T-helper 2 cell treated with Interferon-gamma antibody and Interleukin-4, amounts not matched to agents 100 ng/mL and 5 ng/mL, for 36 hours (primary cell): Measurements from ENCODE around the gene GIPC3. TPM values are rescaled to one million over a fixed set of nuclear protein-coding genes. Genes with fewer than 3 reads are reported as not detected.
"Not testable (repeated sequence)": the region's sequence is repeated elsewhere in the genome, so short reads cannot be mapped to it uniquely, and the experiment has no call there.

Experiments used
- intact Hi-C: fragments of 100-400 bp; cut with micrococcal nuclease; formaldehyde crosslinking; loops from one replicate; pipeline ENCODE4 v1.15.1; 2023
- total RNA-seq: library from RNA; stranded (reverse); gene quantifications from 2 replicates; pipeline ENCODE4 v1.2.3, GENCODE V29; 2022

Gene GIPC3
- total RNA-seq, 1 donor from 2014 or later = 0.41 TPM

DNA sequence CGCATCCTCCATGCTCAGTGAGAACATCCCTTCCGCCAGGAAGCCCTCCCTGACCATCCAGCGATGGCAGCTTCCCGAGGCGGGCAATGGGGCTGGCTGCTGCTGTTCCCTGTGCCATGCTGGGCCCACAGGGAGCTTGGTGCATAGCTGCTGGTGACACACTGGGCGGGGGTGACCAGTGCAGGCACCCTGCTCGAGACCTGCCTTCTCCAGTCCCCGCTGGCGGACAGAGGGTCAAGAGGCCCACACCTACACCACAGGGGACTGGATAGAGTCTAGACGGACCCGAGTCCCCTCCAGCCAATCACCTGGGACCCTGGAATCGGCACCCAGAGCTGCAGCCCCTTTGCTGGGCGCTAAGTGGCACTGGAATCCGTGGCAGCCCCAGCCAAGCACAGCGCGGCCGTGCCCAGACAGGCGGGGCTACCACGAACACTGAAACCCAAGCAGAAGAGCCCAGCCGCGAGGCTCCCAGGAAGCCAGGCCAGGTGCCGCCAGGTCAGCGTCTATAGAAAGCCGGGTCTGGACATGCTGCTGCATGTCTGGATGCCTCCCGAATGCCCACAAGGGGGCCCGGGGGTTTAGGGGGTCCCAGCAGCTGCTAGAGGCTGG, 30.4 kb downstream of the GIPC3 start:
- intact Hi-C loops = loop anchor here (5.0 kb wide), 1 partner anchor 288 kb away; no protein-coding TSS in a partner anchor

- intact Hi-C loops = loop anchor here (5.0 kb wide), 1 partner anchor 290 kb away; no protein-coding TSS in a partner anchor
Observed at GRCh38 chr19:3617463-3617862, 32.2 kb downstream of the GIPC3 start.

DNA sequence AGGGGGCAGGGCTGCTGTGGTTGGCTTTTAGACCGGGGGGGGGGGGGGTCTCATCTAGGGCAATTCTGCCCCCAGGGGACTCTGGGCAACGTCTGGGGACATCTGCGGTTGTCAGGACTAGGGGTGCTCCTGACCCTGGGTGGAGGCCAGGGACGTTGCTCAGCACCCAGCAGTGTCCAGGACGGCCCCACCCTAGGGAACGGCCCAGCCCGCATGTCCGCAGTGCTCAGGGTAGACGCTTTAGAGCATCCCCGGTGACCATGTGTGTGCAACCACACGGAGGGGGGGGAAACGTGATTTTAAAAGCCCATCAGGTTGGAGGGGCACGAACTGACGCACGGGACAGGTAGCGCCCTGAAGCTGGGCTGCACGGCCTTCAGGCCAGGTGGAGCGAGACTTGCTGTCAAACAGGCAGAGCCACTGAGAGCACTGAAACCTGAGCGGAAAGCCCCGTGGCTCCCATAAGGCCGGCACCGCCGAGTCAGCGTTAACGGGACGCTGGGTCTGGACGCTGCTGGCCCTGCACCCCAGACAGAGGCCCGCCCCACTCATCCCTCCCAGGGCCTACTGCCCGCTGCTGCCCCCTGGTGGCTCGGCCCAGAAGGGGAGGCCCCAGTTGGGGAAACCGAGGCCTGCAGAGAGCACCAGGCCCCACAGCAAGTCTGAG, 33.0 kb downstream of the GIPC3 start:
- intact Hi-C loops = loop anchor here (5.0 kb wide), 1 partner anchor 291 kb away; no protein-coding TSS in a partner anchor

GRCh38 chr19:3618811-3619630, 33.7 kb downstream of the GIPC3 start:
- intact Hi-C loops = loop anchor here (5.0 kb wide), 1 partner anchor 292 kb away; no protein-coding TSS in a partner anchor

DNA sequence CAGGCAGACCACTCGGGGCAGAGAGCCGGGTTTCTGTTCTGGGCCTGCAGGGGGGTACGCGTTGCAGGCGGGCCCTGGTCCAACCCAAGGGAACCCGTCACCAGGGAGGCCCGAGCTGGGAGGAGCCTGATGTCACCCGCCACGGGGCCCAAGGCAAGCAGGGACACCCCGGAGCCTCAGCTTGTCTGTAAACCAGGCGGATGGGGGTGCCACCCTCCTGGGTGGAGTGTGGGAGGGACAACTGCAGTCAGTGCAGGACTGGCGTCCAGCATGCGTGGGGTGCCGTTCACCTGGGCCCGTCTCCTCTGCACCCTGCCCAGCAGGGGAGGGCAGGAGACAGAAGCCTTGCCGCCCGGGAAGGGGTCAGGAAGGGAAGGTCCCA, 34.3 kb downstream of the GIPC3 start:
- intact Hi-C loops = loop anchor here (5.0 kb wide), 1 partner anchor 292 kb away; no protein-coding TSS in a partner anchor

GRCh38 chr19:3620145-3620816, 35.0 kb downstream of the GIPC3 start:
- intact Hi-C loops = no loop called here

- intact Hi-C loops = no loop called here
Observed at GRCh38 chr19:3620817-3621547, 35.7 kb downstream of the GIPC3 start.

DNA sequence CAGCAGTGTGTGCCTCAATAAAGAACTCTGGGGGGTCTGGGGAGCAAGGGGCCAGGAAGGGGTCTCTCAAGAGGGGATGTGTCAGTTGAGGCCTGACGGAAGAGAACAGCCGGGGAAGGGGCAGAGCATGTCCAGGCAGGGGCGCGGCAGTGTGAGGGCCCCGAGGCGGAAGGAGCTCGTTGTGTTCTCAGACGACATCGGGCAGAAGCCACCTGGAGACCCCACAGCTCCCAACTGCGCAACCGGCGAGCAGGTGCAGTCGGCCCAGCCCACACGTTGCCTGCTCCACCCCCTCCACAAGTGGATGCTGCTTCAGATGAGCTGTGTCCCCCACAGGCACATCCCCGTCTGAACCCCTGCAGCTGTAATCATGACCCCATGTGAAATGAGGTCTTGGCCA, 36.4 kb downstream of the GIPC3 start:
- intact Hi-C loops = no loop called here

DNA sequence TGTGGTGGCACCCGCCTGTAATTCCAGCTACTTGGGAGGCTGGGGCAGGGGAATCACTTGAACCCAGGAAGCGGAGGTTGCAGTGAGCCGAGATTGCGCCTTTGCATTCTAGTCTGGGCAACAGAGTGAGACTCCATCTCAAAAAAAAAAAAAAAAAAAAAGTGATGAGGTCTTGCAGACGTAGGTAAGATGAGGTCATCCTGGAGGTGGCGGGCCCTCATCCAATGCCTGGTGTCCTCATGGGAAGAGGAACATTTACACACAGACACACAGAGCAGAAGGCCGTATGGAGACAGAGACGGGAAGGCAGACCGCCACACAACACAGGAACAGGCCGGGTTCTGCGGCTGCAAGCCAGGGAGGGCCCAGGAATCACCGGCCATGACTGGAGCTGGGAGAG, 36.9 kb downstream of the GIPC3 start:
- intact Hi-C loops = no loop called here

GRCh38 chr19:3623716-3624115, 38.4 kb downstream of the GIPC3 start:
- intact Hi-C loops = no loop called here

DNA sequence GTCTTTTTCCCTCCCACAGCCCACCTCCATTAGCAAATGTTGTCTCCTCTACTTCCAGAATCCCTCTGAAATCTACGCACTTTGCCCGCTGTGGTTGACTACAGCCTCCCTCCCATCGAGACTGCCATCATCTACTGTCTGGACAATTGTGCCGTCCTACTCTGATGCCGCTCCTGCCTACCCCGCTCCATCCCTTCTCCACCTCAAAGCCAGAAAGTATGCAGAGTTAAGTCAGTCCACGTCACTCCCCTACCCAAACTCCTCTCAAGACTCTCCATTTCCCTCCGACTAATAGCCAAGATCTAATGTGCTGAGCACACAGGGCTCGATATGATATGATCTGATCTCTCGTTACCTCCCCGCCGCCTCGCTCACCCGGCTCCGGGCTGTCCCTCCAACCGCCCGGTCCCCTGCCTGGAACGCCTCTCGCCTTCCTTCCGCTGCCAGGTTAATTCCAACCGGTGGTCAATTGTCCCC, 40.8 kb downstream of the GIPC3 start:
- intact Hi-C loops = loop anchor here (2.0 kb wide), 1 partner anchor 69 kb away; the partner anchor contains the start of gene MFSD12

GRCh38 chr19:3626473-3627350, 41.4 kb downstream of the GIPC3 start, which contains the start of gene CACTIN:
TSS of gene CACTIN (minus strand) at chr19:3626790. CDS start at chr19:3626762, 28 bp downstream.
- intact Hi-C loops = loop anchor here (1.0 to 2.0 kb wide), 3 partner anchors 54 to 120 kb away; partner anchors contain the start of genes FZR1, HMG20B and MFSD12

DNA sequence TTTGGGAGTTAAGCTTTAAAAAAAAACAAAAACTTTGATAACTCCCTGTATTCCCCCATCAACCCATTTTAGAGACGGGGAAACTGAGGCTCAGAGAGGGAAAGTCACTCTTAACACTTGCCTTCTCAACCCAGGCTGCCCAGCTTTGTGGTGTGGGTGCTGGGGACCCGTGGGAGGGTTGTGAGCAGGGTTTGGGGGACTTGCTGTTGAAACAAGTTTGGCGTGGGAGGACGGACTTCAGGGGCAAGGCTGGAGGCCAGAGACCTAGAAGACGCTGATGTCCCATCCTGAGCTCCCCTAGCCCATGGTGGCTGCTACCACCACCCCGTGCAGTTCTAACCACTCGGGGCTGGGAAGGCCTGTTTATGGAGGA, 42.1 kb downstream of the GIPC3 start:
- intact Hi-C loops = loop anchor here (1.0 to 2.0 kb wide), 3 partner anchors 55 to 121 kb away; partner anchors contain the start of genes FZR1, HMG20B and MFSD12

DNA sequence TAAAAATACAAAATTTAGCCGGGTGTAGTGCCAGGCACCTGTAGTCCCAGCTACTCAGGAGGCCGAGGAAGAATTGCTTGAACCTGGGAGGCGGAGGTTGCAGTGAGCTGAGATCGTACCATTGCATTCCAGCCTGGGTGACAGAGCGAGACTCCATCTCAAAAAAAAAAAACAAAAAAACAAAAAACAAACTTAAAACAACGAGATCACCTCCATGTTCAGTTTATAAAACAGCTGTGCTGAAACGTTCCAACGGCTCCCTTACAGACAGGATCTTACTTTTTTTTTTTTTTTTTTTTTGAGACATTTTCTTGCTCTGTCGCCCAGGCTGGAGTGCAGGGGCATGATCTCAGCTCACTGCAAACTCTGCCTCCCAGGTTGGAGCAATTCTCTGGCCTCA, 43.5 kb downstream of the GIPC3 start:
- intact Hi-C loops = not testable (repeated sequence)

DNA sequence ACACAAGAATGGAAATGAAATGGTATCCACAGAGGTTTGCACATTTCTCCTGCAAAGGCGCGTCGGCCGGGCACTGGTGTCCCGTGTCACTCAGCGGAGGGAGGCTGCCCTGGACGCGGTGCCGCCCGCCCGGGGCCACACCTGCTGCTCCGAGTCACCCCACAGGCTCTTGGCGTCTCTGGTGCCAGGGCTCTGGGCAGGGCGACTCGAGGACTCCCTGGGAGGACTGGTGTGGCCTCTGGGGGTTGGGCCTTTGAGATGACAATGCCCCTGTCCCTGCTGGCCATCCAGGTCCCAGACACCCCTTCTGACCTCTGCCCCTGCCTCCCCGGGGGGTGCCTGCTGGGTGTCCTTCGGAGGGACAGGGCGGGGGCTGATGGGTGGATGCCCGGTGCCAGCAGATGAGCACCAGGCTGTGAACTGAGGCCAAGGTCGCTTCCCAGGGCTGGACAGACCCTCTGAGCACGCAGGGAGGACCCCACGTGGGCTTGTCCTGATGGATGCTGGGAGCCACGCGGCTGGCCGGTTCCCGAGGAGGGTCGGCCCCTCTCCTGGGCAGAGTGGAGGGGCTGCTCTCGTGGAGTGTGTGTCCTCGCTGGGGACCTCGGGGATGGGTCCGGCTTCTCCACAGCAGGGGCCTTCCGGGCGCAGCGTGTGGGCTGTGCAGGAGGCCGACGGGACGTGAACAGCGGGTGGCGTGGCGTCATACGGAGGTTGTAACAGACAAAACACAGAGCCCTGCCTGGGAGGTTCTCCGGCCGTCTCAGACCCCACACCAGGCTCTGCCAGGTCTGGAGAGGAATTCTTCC, 46.0 kb downstream of the GIPC3 start:
- intact Hi-C loops = no loop called here

DNA sequence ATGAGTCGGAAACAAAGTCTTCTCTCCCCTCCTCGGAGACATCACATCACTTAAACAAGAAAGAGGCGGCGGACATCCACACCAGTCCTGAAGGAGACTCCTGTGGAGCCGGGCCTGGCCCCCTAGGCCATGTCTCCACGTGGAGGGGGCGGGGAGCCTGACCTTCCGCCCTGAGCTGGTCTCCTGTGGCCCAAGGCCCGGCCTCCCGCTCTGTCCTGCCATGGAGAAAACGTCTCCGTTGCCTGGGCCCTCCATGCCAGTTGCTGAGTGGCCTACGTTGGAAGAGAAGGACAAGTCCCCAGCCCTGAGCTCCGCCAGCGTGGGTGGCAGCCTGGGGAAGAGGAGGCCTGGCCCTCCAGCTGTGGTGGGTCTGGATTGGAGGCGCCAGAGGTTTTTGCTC, 46.8 kb downstream of the GIPC3 start:
- intact Hi-C loops = no loop called here

DNA sequence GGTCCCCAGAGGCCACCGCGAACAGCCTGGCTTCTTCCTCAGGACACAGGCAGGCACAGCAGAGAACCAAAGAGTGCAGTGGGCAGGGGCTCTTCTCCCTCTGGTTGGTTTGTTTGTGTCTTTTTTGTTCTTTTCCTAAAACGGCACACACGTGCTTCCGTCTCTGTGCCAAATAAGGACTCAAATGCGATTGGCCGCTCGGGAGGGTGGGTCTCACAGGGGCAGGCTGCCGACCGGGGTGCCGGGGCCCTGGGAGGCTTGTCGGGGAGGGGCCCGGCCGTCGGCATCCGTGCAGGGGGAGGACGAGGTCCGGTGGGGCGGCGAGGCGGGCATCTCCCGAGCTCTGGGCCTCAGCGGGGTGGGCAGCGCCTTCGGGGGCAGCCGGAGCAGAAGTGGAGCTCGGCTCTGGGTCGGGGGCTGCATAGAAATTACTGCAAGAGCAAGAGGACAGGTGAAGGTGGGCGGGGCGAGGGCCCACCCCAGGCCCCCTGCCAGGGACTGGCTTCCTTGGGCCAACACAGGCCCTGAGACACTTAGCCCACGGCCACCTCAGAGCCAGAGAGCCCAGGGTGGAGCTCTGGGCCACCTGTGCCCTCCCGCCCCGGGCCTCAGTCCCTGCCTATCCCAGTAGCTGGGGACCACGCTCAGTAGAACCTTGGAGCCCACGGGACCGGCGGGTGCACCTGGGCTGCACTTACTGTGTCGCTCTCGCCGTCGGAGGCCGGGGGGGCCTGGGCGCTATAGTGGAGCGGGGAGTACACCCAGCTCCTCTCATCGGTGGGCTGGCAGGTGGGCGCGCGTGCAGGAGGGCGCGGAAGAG, 47.7 kb downstream of the GIPC3 start:
- intact Hi-C loops = no loop called here
